A549 (cell line): ENCODE results near the gene CDK18. TPM values are rescaled to one million over a fixed set of nuclear protein-coding genes. Genes with fewer than 3 reads are reported as not detected.

Experiments used
- ATAC-seq, 2 experiments: fragments of 200-7000 bp in 1 of 2; fragments of >200 bp in 1 of 2; cut with Nextera tagmentation in 1 of 2; cut with Tn5 transposase in 1 of 2; 3 replicates each; pipeline versions ENCODE4 v1.8.0 to v1.9.1; 2018 to 2020; ENCODE audit warnings: mild to moderate bottlenecking in 1 of 2, moderate library complexity in 1 of 2
- CTCF ChIA-PET: fragments of 300-600 bp; sonication (Branson Sonifier 250); formaldehyde crosslinking; extraction: SDS; loops from one replicate; lab custom pipeline; 2021; ENCODE audit warnings: antibody characterized with exemption, inconsistent platforms; lab: Yijun Ruan, JAX
- POLR2A ChIA-PET: fragments of 350-600 bp; formaldehyde crosslinking; extraction: SDS; loops from one replicate; lab custom pipeline; 2021; ENCODE audit warnings: antibody characterized with exemption, inconsistent platforms; lab: Yijun Ruan, JAX
- DNase-seq, 2 experiments: peaks; one replicate each; pipeline versions ENCODE4 v3.0.0 to v3.0.0-alpha.2; 2011 to 2016; ENCODE audit warnings: low read depth in 1 of 2, low spot score in 1 of 2
- FAIRE-seq: peaks from 2 replicates; lab custom pipeline; 2011; peaks lifted over from hg19 to GRCh38; lab: Jason Lieb, UNC
- H3K27ac ChIP-seq, 2 experiments: fragments of >200 bp; sonication (Bioruptor Twin); formaldehyde crosslinking; 3 replicates each; pipeline ENCODE4 v1.5.1; 2016 to 2017
- H3K4me1 ChIP-seq: fragments of >200 bp; sonication (Bioruptor Twin); formaldehyde crosslinking; 3 replicates; pipeline ENCODE4 v1.6.1; 2016
- H3K4me2 ChIP-seq: fragments of >200 bp; sonication (Bioruptor Twin); formaldehyde crosslinking; 3 replicates; pipeline ENCODE4 v1.6.1; 2016
- H3K4me3 ChIP-seq: fragments of >200 bp; sonication (Bioruptor Twin); formaldehyde crosslinking; 3 replicates; pipeline ENCODE4 v1.5.1; 2016
- H3K9me3 ChIP-seq: fragments of >200 bp; sonication (Bioruptor Twin); formaldehyde crosslinking; 3 replicates; pipeline ENCODE4 v1.6.1; 2016
- BCL3 ChIP-seq: fragments of >200 bp; sonication (Bioruptor Twin); formaldehyde crosslinking; IDR thresholded peaks from 3 replicates; pipeline ENCODE4 v1.6.1; 2016
- CBX2 ChIP-seq: fragments of 200-600 bp; sonication (generic); IDR thresholded peaks from 2 replicates; pipeline ENCODE4 v1.6.1; 2016; ENCODE audit warnings: low read depth, mild to moderate bottlenecking, borderline replicate concordance
- CBX8 ChIP-seq: fragments of 200-600 bp; sonication (generic); IDR thresholded peaks from 2 replicates; pipeline ENCODE4 v1.6.1; 2016
- ELK1 ChIP-seq: fragments of 150-350 bp; IDR thresholded peaks from 2 replicates; pipeline ENCODE4 v1.6.1; 2014; ENCODE audit warnings: low read depth, mild to moderate bottlenecking, low read length
- FOSB ChIP-seq: fragments of 250-450 bp; sonication (Bioruptor Pico); IDR thresholded peaks from 2 replicates; pipeline ENCODE4 v1.5.0; 2020; ENCODE audit warnings: mild to moderate bottlenecking, moderate library complexity
- FOSL2 ChIP-seq, 2 experiments: fragments of 450-650 bp in 1 of 2; fragments of >200 bp in 1 of 2; sonication (Bioruptor Twin) in 1 of 2; formaldehyde crosslinking; IDR thresholded peaks; 2 replicates each; pipeline versions ENCODE4 v1.5.0 to v1.6.1; 2016 to 2020; ENCODE audit warnings: mild to moderate bottlenecking in 1 of 2, moderate library complexity in 1 of 2
- KDM1A ChIP-seq: fragments of 200-600 bp; sonication (generic); IDR thresholded peaks from 2 replicates; pipeline ENCODE4 v1.6.1; 2016; ENCODE audit warnings: low read depth, mild to moderate bottlenecking
- MAX ChIP-seq: IDR thresholded peaks from 2 replicates; pipeline ENCODE4 v1.6.1; 2012
- NFE2L2 ChIP-seq: fragments of 150-350 bp; conservative IDR thresholded peaks from 2 replicates; pipeline ENCODE4 v1.6.1; 2014; ENCODE audit warnings: low read length
- PBX3 ChIP-seq: IDR thresholded peaks from 2 replicates; pipeline ENCODE4 v1.6.1; 2012
- RNF2 ChIP-seq: fragments of 200-600 bp; sonication (generic); IDR thresholded peaks from 2 replicates; pipeline ENCODE4 v1.6.1; 2016; ENCODE audit warnings: low read depth, mild to moderate bottlenecking, antibody characterized with exemption, moderate library complexity, borderline replicate concordance
- SMC3 ChIP-seq: fragments of >200 bp; sonication (Bioruptor Twin); formaldehyde crosslinking; IDR thresholded peaks from 3 replicates; pipeline ENCODE4 v1.6.1; 2018; ENCODE audit warnings: inconsistent platforms
- WGBS: methylation state at CpG from one replicate; pipeline ENCODE4 v1.1.6; 2017; ENCODE audit errors: missing lambda C conversion rate; 5-methylcytosine and 5-hydroxymethylcytosine counted together
- polyA plus RNA-seq, 4 experiments: library from polyadenylated mRNA; depleted of rRNA in 3 of 4; stranded (reverse); fragments of >200 nt; fragmentation: RNase III in 1 of 4; extraction: RNeasy Plus Mini Kit Qiagen cat#74134 plus additional on column Dnase treatment in 1 of 4; gene quantifications; 2 replicates in 3 of 4; 3 replicates in 1 of 4; pipeline ENCODE4 v1.2.3, GENCODE V29; 2011 to 2017
- TF ChIP-seq, protein P1 (sequence below): fragments of 250-450 bp; sonication (Bioruptor Pico); IDR thresholded peaks from 2 replicates; pipeline ENCODE4 v1.5.0; 2021; ENCODE audit warnings: mild to moderate bottlenecking, moderate library complexity, borderline replicate concordance
- TF ChIP-seq, protein P2 (sequence below): fragments of 450-650 bp; IDR thresholded peaks from 2 replicates; pipeline ENCODE4 v1.6.1; 2014; ENCODE audit warnings: antibody characterized with exemption

The CDK18 gene
- polyA plus RNA-seq, 2 of the 4 experiments (the other 2 are of a cell fraction) = 0.75 to 2.0 TPM

- ChIA-PET CTCF (interaction anchor here (0.7 to 13.3 kb wide), 9 partner anchors 9 to 160 kb away, joined by 3 to 134 read pairs (median 4); no protein-coding TSS in a partner anchor), POLR2A (no interaction called here)
- 60% methylated on average over 7 of the region's 7 CpGs for WGBS
- Histone ChIP-seq H3K4me2 (no peak overlapping the region), H3K4me1 (no peaks in the 10 kb centered on the region), H3K27ac (no peak overlapping the region), H3K9me3 (no peaks in the 10 kb centered on the region), H3K4me3 (no peak overlapping the region)
- TF ChIP-seq FOSB (CRISPR knock-in tag) (no peak), CBX8 (no peak), NFE2L2 (no peak)
- no peak for DNase-seq
- FAIRE-seq = no peak
- ATAC-seq = no peak
These were observed 10.0 kb downstream of the CDK18 start for GRCh38 chr1:205514211-205515142.

GRCh38 chr1:205515781-205516253 lies 11.3 kb downstream of the CDK18 start:
- ChIA-PET POLR2A (no interaction called here), CTCF (interaction anchor here (0.9 to 13.3 kb wide), 9 partner anchors 8 to 180 kb away, joined by 3 to 134 read pairs (median 6); no protein-coding TSS in a partner anchor)
- Histone ChIP-seq H3K4me3 (no peak overlapping the region), H3K4me1 (0 out of 3 replicates have a peak, but pooled peaks cover 3% of the 10 kb centered on the region), H3K27ac (no peak overlapping the region), H3K4me2 (no peak overlapping the region), H3K9me3 (no peaks in the 10 kb centered on the region)
- TF ChIP-seq RNF2 = no peak
- no peak for TF ChIP-seq KDM1A
- no peak for TF ChIP-seq PBX3
- no peak for TF ChIP-seq MAX
- WGBS = 71% methylated on average over 5 of the region's 5 CpGs
- DNase-seq = no peak
- FAIRE-seq = no peak
- no peak for ATAC-seq

GRCh38 chr1:205516362-205516761 lies 11.9 kb downstream of the CDK18 start:
- CTCF ChIA-PET = interaction anchor here (0.9 to 13.3 kb wide), 8 partner anchors 8 to 180 kb away, joined by 3 to 134 read pairs (median 6); no protein-coding TSS in a partner anchor
- no peak for DNase-seq
- Histone ChIP-seq H3K9me3 (no peaks in the 10 kb centered on the region), H3K27ac (no peak overlapping the region), H3K4me2 (no peak overlapping the region), H3K4me3 (no peak overlapping the region), H3K4me1 (0 out of 3 replicates have a peak, but pooled peaks cover 3% of the 10 kb centered on the region)
- no peak for FAIRE-seq
- ATAC-seq = no peak
- POLR2A ChIA-PET = no interaction called here
- WGBS = 46% methylated on average over 4 of the region's 4 CpGs
- TF ChIP-seq FOSB (CRISPR knock-in tag) = no peak
- no peak for TF ChIP-seq SMC3
- TF ChIP-seq, protein P1, sequence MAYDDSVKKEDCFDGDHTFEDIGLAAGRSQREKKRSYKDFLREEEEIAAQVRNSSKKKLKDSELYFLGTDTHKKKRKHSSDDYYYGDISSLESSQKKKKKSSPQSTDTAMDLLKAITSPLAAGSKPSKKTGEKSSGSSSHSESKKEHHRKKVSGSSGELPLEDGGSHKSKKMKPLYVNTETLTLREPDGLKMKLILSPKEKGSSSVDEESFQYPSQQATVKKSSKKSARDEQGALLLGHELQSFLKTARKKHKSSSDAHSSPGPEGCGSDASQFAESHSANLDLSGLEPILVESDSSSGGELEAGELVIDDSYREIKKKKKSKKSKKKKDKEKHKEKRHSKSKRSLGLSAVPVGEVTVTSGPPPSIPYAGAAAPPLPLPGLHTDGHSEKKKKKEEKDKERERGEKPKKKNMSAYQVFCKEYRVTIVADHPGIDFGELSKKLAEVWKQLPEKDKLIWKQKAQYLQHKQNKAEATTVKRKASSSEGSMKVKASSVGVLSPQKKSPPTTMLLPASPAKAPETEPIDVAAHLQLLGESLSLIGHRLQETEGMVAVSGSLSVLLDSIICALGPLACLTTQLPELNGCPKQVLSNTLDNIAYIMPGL (CRISPR knock-in tag) = no peak

- 71% methylated on average over 3 of the region's 3 CpGs for WGBS
- no peak for ATAC-seq
- Histone ChIP-seq H3K9me3 (no peaks in the 10 kb centered on the region), H3K4me3 (no peak overlapping the region), H3K4me1 (0 out of 3 replicates have a peak, but pooled peaks cover 3% of the 10 kb centered on the region), H3K27ac (no peak overlapping the region), H3K4me2 (no peak overlapping the region)
- TF ChIP-seq RNF2 (no peak), CBX2 (no peak), ELK1 (no peak), BCL3 (no peak), FOSL2 (IDR thresholded peaks at IDR 0.05) (no peak), FOSL2 (CRISPR knock-in tag; IDR thresholded peaks at IDR 0.05) (no peak)
- TF ChIP-seq, protein P2, sequence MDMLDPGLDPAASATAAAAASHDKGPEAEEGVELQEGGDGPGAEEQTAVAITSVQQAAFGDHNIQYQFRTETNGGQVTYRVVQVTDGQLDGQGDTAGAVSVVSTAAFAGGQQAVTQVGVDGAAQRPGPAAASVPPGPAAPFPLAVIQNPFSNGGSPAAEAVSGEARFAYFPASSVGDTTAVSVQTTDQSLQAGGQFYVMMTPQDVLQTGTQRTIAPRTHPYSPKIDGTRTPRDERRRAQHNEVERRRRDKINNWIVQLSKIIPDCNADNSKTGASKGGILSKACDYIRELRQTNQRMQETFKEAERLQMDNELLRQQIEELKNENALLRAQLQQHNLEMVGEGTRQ = no peak
- DNase-seq = no peak
- no peak for FAIRE-seq
- CTCF ChIA-PET = interaction anchor here (0.9 to 13.3 kb wide), 7 partner anchors 7 to 181 kb away, joined by 3 to 134 read pairs (median 6); no protein-coding TSS in a partner anchor
- POLR2A ChIA-PET = no interaction called here
These were observed 12.8 kb downstream of the CDK18 start for GRCh38 chr1:205517288-205517687.
